Astrocyte (in vitro differentiated cells and primary cell): Measurements from ENCODE around the gene XCL2.

ENCODE experiments used
- EZH2 ChIP-seq: IDR thresholded peaks from 2 replicates; pipeline ENCODE4 v1.6.1; 2012; ENCODE audit warnings: mild to moderate bottlenecking, low read length, inconsistent platforms; ENCODE audit not compliant: insufficient read depth
- TF ChIP-seq, protein P1 (sequence below): IDR thresholded peaks from 2 replicates; pipeline ENCODE4 v1.5.1; 2011; ENCODE audit warnings: low read depth, mild to moderate bottlenecking, inconsistent platforms, low read length, moderate library complexity; ENCODE audit not compliant: insufficient read depth

DNA sequence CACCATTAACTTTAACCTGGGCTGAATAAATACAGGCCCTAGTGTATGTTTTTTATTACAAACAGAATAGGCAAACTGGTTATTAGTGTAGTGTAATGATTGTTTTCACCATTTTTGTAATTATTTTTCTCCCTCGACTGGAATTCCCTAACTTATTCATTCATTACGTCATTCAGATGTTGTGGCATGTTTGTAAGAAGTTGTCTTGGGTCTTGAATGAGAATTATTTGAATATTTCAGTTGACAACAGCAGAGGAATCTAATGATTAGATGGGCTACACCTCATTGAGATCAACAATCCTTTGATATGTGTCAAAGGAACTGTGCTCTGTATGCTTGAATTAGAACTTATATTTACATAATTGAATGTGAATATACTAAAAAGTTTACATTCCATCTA is 45.4 kb upstream of the XCL2 start:
- TF ChIP-seq, protein P1, sequence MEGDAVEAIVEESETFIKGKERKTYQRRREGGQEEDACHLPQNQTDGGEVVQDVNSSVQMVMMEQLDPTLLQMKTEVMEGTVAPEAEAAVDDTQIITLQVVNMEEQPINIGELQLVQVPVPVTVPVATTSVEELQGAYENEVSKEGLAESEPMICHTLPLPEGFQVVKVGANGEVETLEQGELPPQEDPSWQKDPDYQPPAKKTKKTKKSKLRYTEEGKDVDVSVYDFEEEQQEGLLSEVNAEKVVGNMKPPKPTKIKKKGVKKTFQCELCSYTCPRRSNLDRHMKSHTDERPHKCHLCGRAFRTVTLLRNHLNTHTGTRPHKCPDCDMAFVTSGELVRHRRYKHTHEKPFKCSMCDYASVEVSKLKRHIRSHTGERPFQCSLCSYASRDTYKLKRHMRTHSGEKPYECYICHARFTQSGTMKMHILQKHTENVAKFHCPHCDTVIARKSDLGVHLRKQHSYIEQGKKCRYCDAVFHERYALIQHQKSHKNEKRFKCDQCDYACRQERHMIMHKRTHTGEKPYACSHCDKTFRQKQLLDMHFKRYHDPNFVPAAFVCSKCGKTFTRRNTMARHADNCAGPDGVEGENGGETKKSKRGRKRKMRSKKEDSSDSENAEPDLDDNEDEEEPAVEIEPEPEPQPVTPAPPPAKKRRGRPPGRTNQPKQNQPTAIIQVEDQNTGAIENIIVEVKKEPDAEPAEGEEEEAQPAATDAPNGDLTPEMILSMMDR = no peak
- no peak for TF ChIP-seq EZH2
